ENCODE results near the gene FAM25C. TPM values are rescaled to one million over a fixed set of nuclear protein-coding genes. Genes with fewer than 3 reads are reported as not detected.
"Not testable (repeated sequence)": the region's sequence is repeated elsewhere in the genome, so short reads cannot be mapped to it uniquely, and the experiment has no call there.

Gene FAM25C
- total RNA-seq (not detected), polyA plus RNA-seq (ENCODE audit: insufficient read depth, low read depth, low replicate concordance) (not detected)
- long read RNA-seq, donor 1 = 0 reads
- long read RNA-seq, donor 2 = 0 reads

GRCh38 chr10:47999691-48000090, at the start of gene FAM25C:
FAM25C (minus strand) TSS chr10:47999791; CDS start chr10:47999765, 26 bp downstream.
- WGBS, 2 donors = 93% methylated on average over 3 of the region's 9 CpGs; no CpG with 5 or more reads in 1 of the 2 donors

GRCh38 chr10:48044557-48044956, 45.0 kb upstream of the FAM25C start:
- H3K36me3 ChIP-seq (ENCODE audit: low read depth, missing control alignments); H3K27ac ChIP-seq; H3K9me3 ChIP-seq; H3K4me1 ChIP-seq; intact Hi-C loops (cut with DNase I; ENCODE audit: low total_unique reads); H3K4me3 ChIP-seq; DNase-seq; H3K27me3 ChIP-seq: not testable (repeated sequence)
- WGBS, 2 donors = 69 to 83% methylated on average over 2 of the region's 3 CpGs

More at GRCh38 chr10:47999691-48000090, at the start of gene FAM25C:
- H3K27me3 ChIP-seq; H3K4me1 ChIP-seq; H3K36me3 ChIP-seq (ENCODE audit: low read depth, missing control alignments); H3K4me3 ChIP-seq; H3K9me3 ChIP-seq; intact Hi-C loops (cut with DNase I; ENCODE audit: low total_unique reads); DNase-seq; H3K27ac ChIP-seq: not testable (repeated sequence)

DNA sequence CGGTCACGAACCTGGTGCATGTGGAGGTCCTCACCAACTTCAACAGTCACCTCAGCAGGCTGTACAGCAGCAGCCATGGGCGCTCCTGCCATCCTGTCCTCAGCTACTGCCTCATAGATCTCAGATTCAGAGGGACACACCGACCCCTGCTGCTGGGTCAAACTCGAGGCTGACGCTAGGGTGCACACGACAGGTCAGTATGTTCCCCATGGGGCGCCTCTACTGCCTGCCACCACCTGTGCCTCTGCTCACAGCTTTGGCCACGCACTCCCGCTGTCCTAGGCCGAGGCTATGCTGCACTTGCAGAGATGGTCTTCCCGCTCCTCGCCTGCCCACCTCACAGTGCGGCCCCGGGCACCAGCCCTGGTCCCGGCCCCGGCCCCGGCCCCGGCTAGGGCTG, 31.8 kb upstream of the FAM25C start:
- WGBS, 2 donors = 89 to 92% methylated on average over 8 to 9 of the region's 19 CpGs
- DNase-seq; H3K27me3 ChIP-seq; H3K4me3 ChIP-seq; H3K36me3 ChIP-seq (ENCODE audit: low read depth, missing control alignments); H3K4me1 ChIP-seq; intact Hi-C loops (cut with DNase I; ENCODE audit: low total_unique reads); H3K27ac ChIP-seq; H3K9me3 ChIP-seq: not testable (repeated sequence)

- H3K36me3 ChIP-seq (ENCODE audit: low read depth, missing control alignments); DNase-seq; H3K4me3 ChIP-seq; H3K27me3 ChIP-seq; intact Hi-C loops (cut with DNase I; ENCODE audit: low total_unique reads); H3K27ac ChIP-seq; H3K9me3 ChIP-seq; H3K4me1 ChIP-seq: not testable (repeated sequence)
- no CpG with 5 or more reads among the region's 6 CpGs for WGBS, 2 donors
Observed at GRCh38 chr10:48002306-48002705, 2.7 kb upstream of the FAM25C start.

DNA sequence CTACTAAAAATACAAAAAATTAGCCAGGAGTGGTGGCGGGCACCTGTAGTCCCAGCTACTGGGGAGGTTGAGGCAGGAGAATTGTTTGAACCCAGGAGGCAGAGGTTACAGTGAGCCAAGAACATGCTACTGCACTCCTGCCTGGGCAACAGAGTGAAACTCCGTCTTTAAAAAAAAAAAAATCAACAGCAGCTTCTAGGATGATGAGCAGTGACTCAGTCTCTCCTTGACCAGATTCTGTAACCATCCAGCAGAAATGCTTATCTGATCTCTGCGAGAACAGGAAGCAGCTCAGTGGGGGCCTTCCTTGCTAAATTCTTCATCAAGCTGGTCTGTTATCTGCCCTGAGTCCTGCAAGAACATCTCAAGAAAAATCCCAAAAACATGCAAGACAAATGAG, 5.5 kb downstream of the FAM25C start:
- H3K4me1 ChIP-seq; H3K27me3 ChIP-seq; intact Hi-C loops (cut with DNase I; ENCODE audit: low total_unique reads); H3K9me3 ChIP-seq; H3K27ac ChIP-seq; DNase-seq; H3K4me3 ChIP-seq; H3K36me3 ChIP-seq (ENCODE audit: low read depth, missing control alignments): not testable (repeated sequence)
- WGBS, 2 donors = no CpG with 5 or more reads among the region's 3 CpGs

GRCh38 chr10:47992560-47992959, 7.0 kb downstream of the FAM25C start:
- H3K4me3 ChIP-seq; DNase-seq; H3K36me3 ChIP-seq (ENCODE audit: low read depth, missing control alignments); intact Hi-C loops (cut with DNase I; ENCODE audit: low total_unique reads); H3K27me3 ChIP-seq; H3K4me1 ChIP-seq; H3K9me3 ChIP-seq; H3K27ac ChIP-seq: not testable (repeated sequence)
- 96% methylated on average over 10 to 11 of the region's 11 CpGs for WGBS, 2 donors

GRCh38 chr10:47991706-47992105, 7.9 kb downstream of the FAM25C start:
- H3K4me3 ChIP-seq; DNase-seq; H3K27ac ChIP-seq; H3K36me3 ChIP-seq (ENCODE audit: low read depth, missing control alignments); H3K4me1 ChIP-seq; H3K9me3 ChIP-seq; H3K27me3 ChIP-seq; intact Hi-C loops (cut with DNase I; ENCODE audit: low total_unique reads): not testable (repeated sequence)
- WGBS, 2 donors = 96% methylated on average over 12 of the region's 12 CpGs; no CpG with 5 or more reads in 1 of the 2 donors

DNA sequence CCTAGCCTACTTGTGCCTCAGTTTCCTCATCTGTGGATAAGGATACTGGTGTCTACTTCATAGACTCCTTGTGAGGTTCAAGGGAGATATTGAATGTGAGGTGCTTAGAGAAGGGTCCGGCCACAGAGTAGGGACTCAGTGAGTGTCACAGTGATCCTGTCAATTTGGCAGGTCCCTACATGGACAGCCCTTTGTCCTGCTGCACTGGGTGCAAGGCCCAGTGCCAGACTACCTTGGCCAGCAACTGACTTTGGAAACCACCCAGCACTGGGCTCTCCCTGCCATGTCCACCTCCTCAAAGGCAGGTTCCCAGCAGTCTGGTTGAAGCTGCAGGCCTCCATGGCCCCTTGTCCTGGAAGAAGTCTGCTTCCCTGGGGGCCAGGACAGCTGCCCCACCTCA, 9.5 kb downstream of the FAM25C start:
- DNase-seq; H3K9me3 ChIP-seq; intact Hi-C loops (cut with DNase I; ENCODE audit: low total_unique reads); H3K27me3 ChIP-seq; H3K27ac ChIP-seq; H3K36me3 ChIP-seq (ENCODE audit: low read depth, missing control alignments); H3K4me1 ChIP-seq; H3K4me3 ChIP-seq: not testable (repeated sequence)
- WGBS, 2 donors = no CpG with 5 or more reads among the region's 1 CpG

- H3K4me3 ChIP-seq; intact Hi-C loops (cut with DNase I; ENCODE audit: low total_unique reads); H3K27me3 ChIP-seq; H3K4me1 ChIP-seq; H3K36me3 ChIP-seq (ENCODE audit: low read depth, missing control alignments); DNase-seq; H3K9me3 ChIP-seq; H3K27ac ChIP-seq: not testable (repeated sequence)
- no CpG with 5 or more reads among the region's 4 CpGs for WGBS, 2 donors
Observed at GRCh38 chr10:47989542-47989950, 10.0 kb downstream of the FAM25C start.

DNA sequence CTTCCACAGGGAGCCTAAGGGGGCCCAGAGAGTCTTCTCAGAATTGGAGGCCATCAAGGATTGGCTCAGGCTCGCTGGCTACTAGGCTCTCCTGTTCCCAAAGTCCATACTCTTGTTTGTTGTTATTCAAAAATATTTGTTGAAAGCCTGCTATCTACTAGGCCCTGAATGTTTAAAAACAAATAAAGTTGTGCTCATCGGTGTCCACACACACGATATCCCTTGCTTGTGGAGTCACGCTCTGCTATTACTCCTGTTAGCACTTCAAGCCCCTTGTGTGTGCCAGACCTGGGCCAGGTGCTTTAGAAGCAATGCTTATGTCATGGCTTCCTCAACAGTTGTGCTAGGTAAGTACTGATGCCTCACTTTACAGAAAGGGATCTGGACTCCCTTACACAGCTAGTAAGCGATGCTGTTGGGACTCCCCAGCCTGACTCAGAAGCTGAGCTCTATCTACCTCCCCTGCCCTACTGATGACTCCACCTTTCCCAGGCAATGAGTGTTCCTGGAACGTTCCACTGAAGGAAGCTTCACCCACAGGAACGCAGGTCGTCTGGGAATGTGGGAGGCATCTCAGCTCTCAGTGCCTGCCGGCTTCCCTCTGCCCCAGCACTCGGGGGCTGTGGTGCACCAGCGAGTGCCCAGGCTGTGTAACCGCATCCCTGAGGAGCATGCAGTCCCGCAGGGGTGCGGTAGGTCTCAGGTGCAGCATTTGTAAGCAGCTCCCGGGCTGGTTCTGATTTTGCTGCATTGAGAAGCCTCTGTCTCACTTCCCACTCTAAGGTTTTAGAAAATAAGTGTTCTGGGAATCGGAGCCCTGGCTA, 10.7 kb downstream of the FAM25C start:
- H3K4me3 ChIP-seq; H3K9me3 ChIP-seq; H3K4me1 ChIP-seq; H3K27ac ChIP-seq; intact Hi-C loops (cut with DNase I; ENCODE audit: low total_unique reads); H3K27me3 ChIP-seq; DNase-seq; H3K36me3 ChIP-seq (ENCODE audit: low read depth, missing control alignments): not testable (repeated sequence)
- WGBS, 2 donors = 78 to 93% methylated on average over 3 to 12 of the region's 16 CpGs

- H3K9me3 ChIP-seq; H3K27me3 ChIP-seq; intact Hi-C loops (cut with DNase I; ENCODE audit: low total_unique reads); H3K27ac ChIP-seq; H3K4me1 ChIP-seq; H3K4me3 ChIP-seq; DNase-seq; H3K36me3 ChIP-seq (ENCODE audit: low read depth, missing control alignments): not testable (repeated sequence)
- WGBS, 2 donors = no CpG with 5 or more reads among the region's 6 CpGs
Observed at GRCh38 chr10:47987952-47988351, 11.6 kb downstream of the FAM25C start.

- H3K36me3 ChIP-seq (ENCODE audit: low read depth, missing control alignments); DNase-seq; H3K4me1 ChIP-seq; H3K4me3 ChIP-seq; H3K9me3 ChIP-seq; intact Hi-C loops (cut with DNase I; ENCODE audit: low total_unique reads); H3K27me3 ChIP-seq; H3K27ac ChIP-seq: not testable (repeated sequence)
- WGBS, 2 donors = 5 to 6% methylated on average over 5 to 12 of the region's 49 CpGs
Observed at GRCh38 chr10:47986413-47987230, 13.0 kb downstream of the FAM25C start.

All from testis (tissue), 5 donors.